Measurements from ENCODE around the gene HSP90AA1.
A peak's percentile ranks its signal among the peaks of the same experiment; 100 is the strongest.
"Not testable (repeated sequence)": the region's sequence is repeated elsewhere in the genome, so short reads cannot be mapped to it uniquely, and the experiment has no call there.

The HSP90AA1 gene

GRCh38 chr14:102086972-102087761 lies at the start of gene HSP90AA1:
HSP90AA1 (minus strand) TSS chr14:102087044; CDS start chr14:102086378, 666 bp downstream.
- DNase-seq, result peak; percentile 69

- not testable (repeated sequence) for DNase-seq
These were observed 48.6 kb upstream of the HSP90AA1 start for GRCh38 chr14:102135456-102135855.

GRCh38 chr14:102134719-102135118 lies 47.9 kb upstream of the HSP90AA1 start:
- not testable (repeated sequence) for DNase-seq

GRCh38 chr14:102134021-102134420 lies 47.2 kb upstream of the HSP90AA1 start:
- DNase-seq, result not testable (repeated sequence)

- no peak for DNase-seq
These were observed 44.9 kb upstream of the HSP90AA1 start for GRCh38 chr14:102131741-102132140.

GRCh38 chr14:102126807-102127455 lies 40.1 kb upstream of the HSP90AA1 start:
- DNase-seq, result no peak

GRCh38 chr14:102125546-102125945 lies 38.7 kb upstream of the HSP90AA1 start:
- DNase-seq, result no peak

GRCh38 chr14:102124419-102124818 lies 37.6 kb upstream of the HSP90AA1 start:
- no peak for DNase-seq

- DNase-seq, result no peak
These were observed 34.7 kb upstream of the HSP90AA1 start for GRCh38 chr14:102121567-102121966.

- DNase-seq, result no peak
These were observed 34.0 kb upstream of the HSP90AA1 start for GRCh38 chr14:102120888-102121287.

- no peak for DNase-seq
These were observed 31.0 kb upstream of the HSP90AA1 start for GRCh38 chr14:102117852-102118251.

- DNase-seq, result no peak
These were observed 29.7 kb upstream of the HSP90AA1 start for GRCh38 chr14:102116361-102117180.

GRCh38 chr14:102111101-102111500 lies 24.3 kb upstream of the HSP90AA1 start:
- DNase-seq, result no peak

GRCh38 chr14:102109332-102109731 lies 22.5 kb upstream of the HSP90AA1 start:
- DNase-seq, result not testable (repeated sequence)

GRCh38 chr14:102105369-102105768 lies 18.5 kb upstream of the HSP90AA1 start:
- DNase-seq, result no peak

GRCh38 chr14:102103062-102103695 lies 16.3 kb upstream of the HSP90AA1 start:
- DNase-seq, result no peak

GRCh38 chr14:102097441-102098135 lies 10.7 kb upstream of the HSP90AA1 start:
- no peak for DNase-seq

GRCh38 chr14:102096569-102097188 lies 9.8 kb upstream of the HSP90AA1 start:
- no peak for DNase-seq

- no peak for DNase-seq
These were observed 9.2 kb upstream of the HSP90AA1 start for GRCh38 chr14:102095871-102096568.

- DNase-seq, result no peak
These were observed 8.5 kb upstream of the HSP90AA1 start for GRCh38 chr14:102095231-102095870.

- no peak for DNase-seq
These were observed 7.3 kb upstream of the HSP90AA1 start for GRCh38 chr14:102094101-102094500.
